HCT116 (cell line): ENCODE measurements around the gene KHNYN. TPM values are rescaled to one million over a fixed set of nuclear protein-coding genes. Genes with fewer than 3 reads are reported as not detected.

Experiments used
- ATAC-seq: fragments of 200-7000 bp; cut with Tn5 transposase; 2 replicates; pipeline ENCODE4 v1.9.1; 2020; ENCODE audit warnings: mild to moderate bottlenecking, moderate library complexity
- BruUV-seq: library from RNA; stranded (reverse); fragments of 400-500 nt; replicated peaks from 2 replicates; lab custom pipeline; 2021; lab: Mats Ljungman, UMichigan
- CTCF ChIA-PET: fragments of 300-600 bp; sonication (Branson Sonifier 250); formaldehyde crosslinking; loops from one replicate; lab custom pipeline; 2021; ENCODE audit warnings: antibody characterized with exemption; lab: Charles Lee
- POLR2A ChIA-PET: fragments of 300-600, 350-600 bp; sonication (Branson Sonifier 250); formaldehyde crosslinking; loops from one replicate; lab custom pipeline; 2021; ENCODE audit warnings: antibody characterized with exemption; lab: Charles Lee
- RAD21 ChIA-PET, 2 experiments: fragments of 300-600 bp; sonication (Branson Sonifier 250); formaldehyde crosslinking; loops; one replicate each; lab custom pipeline; 2023; ENCODE audit warnings: low total read pairs in 2 of 2; ENCODE audit not compliant: uncharacterized antibody in 2 of 2, unreplicated experiment in 2 of 2, low non-redundant PET in 1 of 2; lab: Charles Lee
- DNase-seq: peaks from one replicate; pipeline ENCODE4 v3.0.0-alpha.2; 2010; ENCODE audit warnings: low read depth, low spot score
- H2AFZ ChIP-seq: fragments of 200-600 bp; shearing (Covaris generic), sonication (generic); 2 replicates; pipeline ENCODE4 v1.6.1; 2017; ENCODE audit warnings: low read depth, mixed run types, mixed read lengths, antibody characterized with exemption, low read length; ENCODE audit not compliant: poor library complexity, severe bottlenecking
- H3K27ac ChIP-seq: 2 replicates; pipeline ENCODE4 v1.5.1; 2012; ENCODE audit warnings: low read depth, low read length
- H3K27me3 ChIP-seq: fragments of 200-600 bp; sonication (generic); 2 replicates; pipeline ENCODE4 v1.6.1; 2016; ENCODE audit warnings: mixed run types, low read length, mixed read lengths; ENCODE audit not compliant: insufficient read depth
- H3K36me3 ChIP-seq, 2 experiments: fragments of 200-500 bp in 1 of 2; fragments of 200-600 bp in 1 of 2; sonication (Bioruptor generic) in 1 of 2; sonication (generic) in 1 of 2; 2 replicates each; pipeline versions ENCODE4 v1.5.1 to v1.6.1; 2014 to 2016; ENCODE audit warnings: low read length in 2 of 2, inconsistent platforms in 1 of 2, mixed read lengths in 1 of 2, mixed run types in 1 of 2; ENCODE audit not compliant: insufficient read depth in 2 of 2, control insufficient read depth in 1 of 2
- H3K4me1 ChIP-seq, 2 experiments: fragments of 200-600 bp in 1 of 2; sonication (generic) in 1 of 2; 2 replicates each; pipeline versions ENCODE4 v1.5.1 to v1.6.1; 2012 to 2017; ENCODE audit warnings: low read length in 2 of 2, inconsistent platforms in 1 of 2, mild to moderate bottlenecking in 1 of 2, mixed read lengths in 1 of 2, mixed run types in 1 of 2, moderate library complexity in 1 of 2; ENCODE audit not compliant: insufficient read depth in 2 of 2, control insufficient read depth in 1 of 2
- H3K4me2 ChIP-seq: fragments of 200-600 bp; sonication (generic); 2 replicates; pipeline ENCODE4 v1.6.1; 2017; ENCODE audit warnings: mixed run types, low read length, mixed read lengths
- H3K4me3 ChIP-seq, 2 experiments: fragments of 200-600 bp in 1 of 2; sonication (generic) in 1 of 2; replicated peaks in 1 of 2; 2 replicates each; pipeline ENCODE4 v1.5.1; 2011 to 2016; ENCODE audit warnings: low read length in 2 of 2, control low read depth in 1 of 2, low read depth in 1 of 2, mild to moderate bottlenecking in 1 of 2, mixed read lengths in 1 of 2, mixed run types in 1 of 2
- H3K79me2 ChIP-seq: fragments of 200-600 bp; sonication (generic); 2 replicates; pipeline ENCODE4 v1.6.1; 2017; ENCODE audit warnings: mild to moderate bottlenecking, mixed run types, low read length, moderate library complexity, mixed read lengths; ENCODE audit not compliant: insufficient read depth
- H3K9ac ChIP-seq: fragments of 200-600 bp; sonication (generic); 2 replicates; pipeline ENCODE4 v1.6.1; 2016; ENCODE audit warnings: low read length, mixed read lengths
- H3K9me2 ChIP-seq: fragments of 200-600 bp; sonication (generic), shearing (Covaris generic); 2 replicates; pipeline ENCODE4 v1.6.1; 2017; ENCODE audit warnings: mixed run types, mild to moderate bottlenecking, moderate library complexity; ENCODE audit not compliant: insufficient read depth
- H3K9me3 ChIP-seq, 2 experiments: fragments of 200-500 bp in 1 of 2; fragments of 200-600 bp in 1 of 2; sonication (Bioruptor generic) in 1 of 2; sonication (generic) in 1 of 2; 2 replicates each; pipeline ENCODE4 v1.6.1; 2014 to 2017; ENCODE audit warnings: low read length in 2 of 2, mixed read lengths in 2 of 2, inconsistent platforms in 1 of 2, low read depth in 1 of 2, mild to moderate bottlenecking in 1 of 2, mixed run types in 1 of 2, moderate library complexity in 1 of 2; ENCODE audit not compliant: control insufficient read depth in 1 of 2, insufficient read depth in 1 of 2
- H4K20me1 ChIP-seq: fragments of 200-600 bp; sonication (generic), shearing (Covaris generic); 2 replicates; pipeline ENCODE4 v1.6.1; 2017; ENCODE audit warnings: mixed run types, mild to moderate bottlenecking, moderate library complexity; ENCODE audit not compliant: insufficient read depth
- CBX3 ChIP-seq: IDR thresholded peaks from 2 replicates; pipeline ENCODE4 v1.6.1; 2012; ENCODE audit warnings: low read depth
- CEBPB ChIP-seq: IDR thresholded peaks from 2 replicates; pipeline ENCODE4 v1.6.1; 2012; ENCODE audit warnings: low read depth
- EGR1 ChIP-seq: IDR thresholded peaks from 2 replicates; pipeline ENCODE4 v1.6.1; 2012; ENCODE audit warnings: low read depth
- ELF1 ChIP-seq: IDR thresholded peaks from 2 replicates; pipeline ENCODE4 v1.6.1; 2012; ENCODE audit warnings: low read depth, borderline replicate concordance
- EZH2 ChIP-seq: fragments of 200-600 bp; sonication (generic); IDR thresholded peaks from 2 replicates; pipeline ENCODE4 v1.6.1; 2017; ENCODE audit warnings: antibody characterized with exemption, mixed run types
- EZH2phosphoT487 ChIP-seq: fragments of 200-600 bp; IDR thresholded peaks from 2 replicates; pipeline ENCODE4 v1.6.1; 2018; ENCODE audit warnings: antibody characterized with exemption, borderline replicate concordance
- FOSL1 ChIP-seq: IDR thresholded peaks from 2 replicates; pipeline ENCODE4 v1.6.1; 2012; ENCODE audit warnings: low read depth
- POLR2A ChIP-seq: IDR thresholded peaks from 2 replicates; pipeline ENCODE4 v1.7.0; 2011; ENCODE audit warnings: borderline replicate concordance; ENCODE audit not compliant: insufficient read depth, insufficient read length; ENCODE audit errors: extremely low read depth
- RAD21 ChIP-seq: IDR thresholded peaks from 2 replicates; pipeline ENCODE4 v1.6.1; 2012; ENCODE audit warnings: low read depth, mild to moderate bottlenecking
- SIN3A ChIP-seq: IDR thresholded peaks from 2 replicates; pipeline ENCODE4 v1.6.1; 2012; ENCODE audit warnings: low read depth
- SRF ChIP-seq: IDR thresholded peaks from 2 replicates; pipeline ENCODE4 v1.6.1; 2012; ENCODE audit warnings: low read depth
- YY1 ChIP-seq: IDR thresholded peaks from 2 replicates; pipeline ENCODE4 v1.6.1; 2011; ENCODE audit warnings: low read length, low read depth, moderate library complexity, mild to moderate bottlenecking; ENCODE audit not compliant: insufficient replicate concordance; ENCODE audit errors: extremely low read depth
- ZFX ChIP-seq: fragments of 450-650 bp; IDR thresholded peaks from 2 replicates; pipeline ENCODE4 v1.6.1; 2017
- ZNF274 ChIP-seq: fragments of 200-500 bp; sonication (Bioruptor generic); IDR thresholded peaks from 2 replicates; pipeline ENCODE4 v1.6.1; 2014; ENCODE audit warnings: mild to moderate bottlenecking, low read depth, low read length, inconsistent platforms
- intact Hi-C: fragments of 100-400 bp; cut with micrococcal nuclease; formaldehyde crosslinking; loops from 2 replicates; pipeline ENCODE4 v1.10.0; 2022
- total RNA-seq: library from RNA; stranded (reverse); gene quantifications from one replicate; pipeline ENCODE4 v1.2.1, GENCODE V29; 2021; ENCODE audit not compliant: unreplicated experiment
- TF ChIP-seq, protein P1 (sequence below): IDR thresholded peaks from 2 replicates; pipeline ENCODE4 v1.6.1; 2012; ENCODE audit warnings: low read depth
- TF ChIP-seq, protein P2 (sequence below): IDR thresholded peaks from 2 replicates; pipeline ENCODE4 v1.6.1; 2012
- TF ChIP-seq, protein P3 (sequence below), 3 experiments: fragments of 200-600 bp in 1 of 3; sonication (generic) in 1 of 3; IDR thresholded peaks in 2 of 3; conservative IDR thresholded peaks in 1 of 3; 2 replicates each; pipeline ENCODE4 v1.5.1; 2012 to 2017; ENCODE audit warnings: low read depth in 2 of 3, low read length in 2 of 3, antibody characterized with exemption in 1 of 3, borderline replicate concordance in 1 of 3, control low read depth in 1 of 3, mild to moderate bottlenecking in 1 of 3, mixed read lengths in 1 of 3, mixed run types in 1 of 3, moderate library complexity in 1 of 3; ENCODE audit not compliant: insufficient read depth in 1 of 3

The KHNYN gene
- total RNA-seq, 1 experiment from 2014 or later = 50.1 TPM

DNA sequence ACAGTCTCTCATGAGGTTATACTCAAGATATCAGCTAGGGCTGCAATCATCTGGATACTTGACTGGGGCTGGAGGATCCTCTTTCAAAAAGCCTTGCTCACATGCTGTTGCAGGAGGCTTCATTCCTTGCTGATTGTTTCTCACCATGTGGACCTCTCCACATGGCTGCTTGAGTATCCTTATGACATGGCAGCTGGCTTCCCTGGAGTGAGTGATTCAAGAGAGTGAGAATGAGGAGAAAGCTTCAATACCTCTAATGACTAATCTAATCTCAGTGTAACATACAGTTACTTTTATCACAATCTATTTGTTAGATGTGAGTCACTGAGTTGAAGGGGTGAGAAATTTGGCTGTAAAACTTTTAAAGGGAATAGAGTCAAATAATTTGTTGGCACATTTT lies 27.2 kb downstream of the KHNYN start:
- no peak for DNase-seq
- no peak overlapping the region for H3K27ac ChIP-seq
- H2AFZ ChIP-seq = no peak overlapping the region
- H3K79me2 ChIP-seq = no peaks in the 10 kb centered on the region
- H3K4me2 ChIP-seq = no peak overlapping the region
- CTCF ChIA-PET = no interaction called here
- H3K36me3 ChIP-seq = no peaks in the 10 kb centered on the region
- H3K9me3 ChIP-seq = no peaks in the 10 kb centered on the region; a peak in 1 of 4 replicates
- RAD21 ChIA-PET = no interaction called here
- H3K4me3 ChIP-seq = no peak overlapping the region
- intact Hi-C loops = no loop called here
- no peak for ATAC-seq
- H3K9ac ChIP-seq = no peak overlapping the region
- H3K9me2 ChIP-seq = no peaks in the 10 kb centered on the region
- no peaks in the 10 kb centered on the region for H3K27me3 ChIP-seq
- no peaks in the 10 kb centered on the region for H3K4me1 ChIP-seq
- POLR2A ChIA-PET = no interaction called here
- H4K20me1 ChIP-seq = no peaks in the 10 kb centered on the region
- TF ChIP-seq ZFX (no peak), EZH2 (no peak), ELF1 (no peak), EZH2phosphoT487 (no peak), YY1 (no peak)
- no TSS peak for BruUV-seq

- DNase-seq (no peak), ATAC-seq (no peak)
- Histone ChIP-seq H3K9me3 (no peaks in the 10 kb centered on the region; a peak in 1 of 4 replicates), H3K27ac (no peak overlapping the region), H3K79me2 (no peaks in the 10 kb centered on the region), H3K4me3 (no peak overlapping the region), H4K20me1 (no peaks in the 10 kb centered on the region), H3K27me3 (no peaks in the 10 kb centered on the region), H3K4me2 (no peak overlapping the region), H2AFZ (no peak overlapping the region), H3K9ac (no peak overlapping the region), H3K9me2 (no peaks in the 10 kb centered on the region), H3K36me3 (no peaks in the 10 kb centered on the region), H3K4me1 (no peaks in the 10 kb centered on the region)
- ChIA-PET POLR2A (no interaction called here), CTCF (no interaction called here), RAD21 (no interaction called here)
- TF ChIP-seq CBX3 (no peak), CEBPB (no peak), ZNF274 (no peak), POLR2A (no peak), RAD21 (no peak), SRF (no peak), EGR1 (no peak), FOSL1 (no peak), ELF1 (no peak), ZFX (no peak), SIN3A (no peak), EZH2 (no peak), YY1 (no peak)
- TF ChIP-seq, protein P1, sequence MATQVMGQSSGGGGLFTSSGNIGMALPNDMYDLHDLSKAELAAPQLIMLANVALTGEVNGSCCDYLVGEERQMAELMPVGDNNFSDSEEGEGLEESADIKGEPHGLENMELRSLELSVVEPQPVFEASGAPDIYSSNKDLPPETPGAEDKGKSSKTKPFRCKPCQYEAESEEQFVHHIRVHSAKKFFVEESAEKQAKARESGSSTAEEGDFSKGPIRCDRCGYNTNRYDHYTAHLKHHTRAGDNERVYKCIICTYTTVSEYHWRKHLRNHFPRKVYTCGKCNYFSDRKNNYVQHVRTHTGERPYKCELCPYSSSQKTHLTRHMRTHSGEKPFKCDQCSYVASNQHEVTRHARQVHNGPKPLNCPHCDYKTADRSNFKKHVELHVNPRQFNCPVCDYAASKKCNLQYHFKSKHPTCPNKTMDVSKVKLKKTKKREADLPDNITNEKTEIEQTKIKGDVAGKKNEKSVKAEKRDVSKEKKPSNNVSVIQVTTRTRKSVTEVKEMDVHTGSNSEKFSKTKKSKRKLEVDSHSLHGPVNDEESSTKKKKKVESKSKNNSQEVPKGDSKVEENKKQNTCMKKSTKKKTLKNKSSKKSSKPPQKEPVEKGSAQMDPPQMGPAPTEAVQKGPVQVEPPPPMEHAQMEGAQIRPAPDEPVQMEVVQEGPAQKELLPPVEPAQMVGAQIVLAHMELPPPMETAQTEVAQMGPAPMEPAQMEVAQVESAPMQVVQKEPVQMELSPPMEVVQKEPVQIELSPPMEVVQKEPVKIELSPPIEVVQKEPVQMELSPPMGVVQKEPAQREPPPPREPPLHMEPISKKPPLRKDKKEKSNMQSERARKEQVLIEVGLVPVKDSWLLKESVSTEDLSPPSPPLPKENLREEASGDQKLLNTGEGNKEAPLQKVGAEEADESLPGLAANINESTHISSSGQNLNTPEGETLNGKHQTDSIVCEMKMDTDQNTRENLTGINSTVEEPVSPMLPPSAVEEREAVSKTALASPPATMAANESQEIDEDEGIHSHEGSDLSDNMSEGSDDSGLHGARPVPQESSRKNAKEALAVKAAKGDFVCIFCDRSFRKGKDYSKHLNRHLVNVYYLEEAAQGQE = no peak
- TF ChIP-seq, protein P2, sequence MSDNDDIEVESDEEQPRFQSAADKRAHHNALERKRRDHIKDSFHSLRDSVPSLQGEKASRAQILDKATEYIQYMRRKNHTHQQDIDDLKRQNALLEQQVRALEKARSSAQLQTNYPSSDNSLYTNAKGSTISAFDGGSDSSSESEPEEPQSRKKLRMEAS = no peak
- TF ChIP-seq, protein P3, sequence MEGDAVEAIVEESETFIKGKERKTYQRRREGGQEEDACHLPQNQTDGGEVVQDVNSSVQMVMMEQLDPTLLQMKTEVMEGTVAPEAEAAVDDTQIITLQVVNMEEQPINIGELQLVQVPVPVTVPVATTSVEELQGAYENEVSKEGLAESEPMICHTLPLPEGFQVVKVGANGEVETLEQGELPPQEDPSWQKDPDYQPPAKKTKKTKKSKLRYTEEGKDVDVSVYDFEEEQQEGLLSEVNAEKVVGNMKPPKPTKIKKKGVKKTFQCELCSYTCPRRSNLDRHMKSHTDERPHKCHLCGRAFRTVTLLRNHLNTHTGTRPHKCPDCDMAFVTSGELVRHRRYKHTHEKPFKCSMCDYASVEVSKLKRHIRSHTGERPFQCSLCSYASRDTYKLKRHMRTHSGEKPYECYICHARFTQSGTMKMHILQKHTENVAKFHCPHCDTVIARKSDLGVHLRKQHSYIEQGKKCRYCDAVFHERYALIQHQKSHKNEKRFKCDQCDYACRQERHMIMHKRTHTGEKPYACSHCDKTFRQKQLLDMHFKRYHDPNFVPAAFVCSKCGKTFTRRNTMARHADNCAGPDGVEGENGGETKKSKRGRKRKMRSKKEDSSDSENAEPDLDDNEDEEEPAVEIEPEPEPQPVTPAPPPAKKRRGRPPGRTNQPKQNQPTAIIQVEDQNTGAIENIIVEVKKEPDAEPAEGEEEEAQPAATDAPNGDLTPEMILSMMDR (IDR thresholded peaks at IDR 0.05 in 2 of 3, conservative IDR thresholded peaks at IDR 0.05 in 1 of 3; ENCODE audit: borderline replicate concordance in 1 of 3, insufficient read depth in 1 of 3, low read depth in 2 of 3, low read length in 2 of 3) = no peak
- no TSS peak for BruUV-seq
- intact Hi-C loops = no loop called here
These were observed 29.0 kb downstream of the KHNYN start for GRCh38 chr14:24458736-24459135.
